Activated T-helper 17 cell treated with anti-CD3 and anti-CD28 coated beads, Interleukin-2, amount 50 U/mL, for 72 hours (primary cell): Measurements from ENCODE around the gene ZRANB1. TPM values are rescaled to one million over a fixed set of nuclear protein-coding genes. Genes with fewer than 3 reads are reported as not detected.

Experiments used
- ATAC-seq: fragments of 150-1000 bp; cut with Tn5 transposase; replicated peaks from 2 replicates; pipeline ENCODE4 v1.10.0; 2021; ENCODE audit warnings: mild to moderate bottlenecking, moderate library complexity
- H3K27ac Mint-ChIP-seq: one replicate; pipeline ENCODE4 v1.8.0; 2022; ENCODE audit warnings: mixed read lengths
- H3K27me3 Mint-ChIP-seq: one replicate; pipeline ENCODE4 v1.8.0; 2022; ENCODE audit warnings: mixed read lengths
- H3K36me3 Mint-ChIP-seq: one replicate; pipeline ENCODE4 v1.8.0; 2022; ENCODE audit warnings: low read depth, mild to moderate bottlenecking, mixed read lengths
- H3K4me1 Mint-ChIP-seq: one replicate; pipeline ENCODE4 v1.8.0; 2022; ENCODE audit warnings: mixed read lengths
- H3K4me3 Mint-ChIP-seq: one replicate; pipeline ENCODE4 v1.8.0; 2022; ENCODE audit warnings: mild to moderate bottlenecking, mixed read lengths
- H3K9me3 Mint-ChIP-seq: one replicate; pipeline ENCODE4 v1.8.0; 2022; ENCODE audit warnings: mixed read lengths
- total RNA-seq, 2 donors: library from RNA; stranded (reverse); gene quantifications; one replicate each; pipeline ENCODE4 v1.2.3, GENCODE V29; 2022

The ZRANB1 gene
- total RNA-seq, 2 donors from 2014 or later: 7.9 to 8.7 TPM

GRCh38 chr10:125016611-125017202 lies 74.8 kb downstream of the ZRANB1 start:
- no peaks in the 10 kb centered on the region for H3K4me1 Mint-ChIP-seq
- no peak for ATAC-seq
- H3K9me3 Mint-ChIP-seq: no peaks in the 10 kb centered on the region
- no peaks in the 10 kb centered on the region for H3K36me3 Mint-ChIP-seq
- H3K27ac Mint-ChIP-seq: no peak overlapping the region
- peaks cover 10% of the 10 kb centered on the region for H3K27me3 Mint-ChIP-seq
- no peak overlapping the region for H3K4me3 Mint-ChIP-seq

GRCh38 chr10:125017547-125018298 lies 75.8 kb downstream of the ZRANB1 start:
- H3K4me3 Mint-ChIP-seq: no peak overlapping the region
- no peak overlapping the region for H3K27ac Mint-ChIP-seq
- ATAC-seq: no peak
- H3K4me1 Mint-ChIP-seq: no peaks in the 10 kb centered on the region
- no peaks in the 10 kb centered on the region for H3K36me3 Mint-ChIP-seq
- no peaks in the 10 kb centered on the region for H3K9me3 Mint-ChIP-seq
- H3K27me3 Mint-ChIP-seq: peaks cover 10% of the 10 kb centered on the region

GRCh38 chr10:125018576-125019143 lies 76.7 kb downstream of the ZRANB1 start:
- Mint-ChIP-seq H3K4me1 (no peaks in the 10 kb centered on the region), H3K36me3 (no peaks in the 10 kb centered on the region), H3K4me3 (no peak overlapping the region), H3K27ac (no peak overlapping the region), H3K9me3 (no peaks in the 10 kb centered on the region), H3K27me3 (peaks cover 12% of the 10 kb centered on the region)
- no peak for ATAC-seq

GRCh38 chr10:125020386-125020785 lies 78.5 kb downstream of the ZRANB1 start:
- no peak for ATAC-seq
- no peaks in the 10 kb centered on the region for H3K9me3 Mint-ChIP-seq
- H3K27ac Mint-ChIP-seq: no peak overlapping the region
- H3K4me3 Mint-ChIP-seq: no peak overlapping the region
- H3K36me3 Mint-ChIP-seq: no peaks in the 10 kb centered on the region
- no peaks in the 10 kb centered on the region for H3K4me1 Mint-ChIP-seq
- peaks cover 9% of the 10 kb centered on the region for H3K27me3 Mint-ChIP-seq

- H3K4me3 Mint-ChIP-seq: no peak overlapping the region
- no peaks in the 10 kb centered on the region for H3K4me1 Mint-ChIP-seq
- H3K36me3 Mint-ChIP-seq: no peaks in the 10 kb centered on the region
- H3K27ac Mint-ChIP-seq: no peak overlapping the region
- H3K27me3 Mint-ChIP-seq: peaks cover 9% of the 10 kb centered on the region
- ATAC-seq: no peak
- H3K9me3 Mint-ChIP-seq: no peaks in the 10 kb centered on the region
Observed at GRCh38 chr10:125020871-125021270, 78.9 kb downstream of the ZRANB1 start.

- no peak for ATAC-seq
- Mint-ChIP-seq H3K4me3 (no peak overlapping the region), H3K27me3 (peaks cover 7% of the 10 kb centered on the region), H3K4me1 (no peaks in the 10 kb centered on the region), H3K36me3 (no peaks in the 10 kb centered on the region), H3K27ac (no peak overlapping the region), H3K9me3 (no peaks in the 10 kb centered on the region)
Observed at GRCh38 chr10:125021686-125022344, 79.9 kb downstream of the ZRANB1 start.

- Mint-ChIP-seq H3K4me3 (no peak overlapping the region), H3K9me3 (no peaks in the 10 kb centered on the region), H3K4me1 (no peaks in the 10 kb centered on the region), H3K27ac (no peak overlapping the region), H3K27me3 (peaks cover 5% of the 10 kb centered on the region), H3K36me3 (no peaks in the 10 kb centered on the region)
- ATAC-seq: no peak
Observed at GRCh38 chr10:125022671-125023070, 80.7 kb downstream of the ZRANB1 start.

GRCh38 chr10:125023255-125023654 lies 81.3 kb downstream of the ZRANB1 start:
- Mint-ChIP-seq H3K9me3 (no peaks in the 10 kb centered on the region), H3K4me1 (no peaks in the 10 kb centered on the region)

GRCh38 chr10:125023862-125024496 lies 82.1 kb downstream of the ZRANB1 start:
- no peaks in the 10 kb centered on the region for H3K4me1 Mint-ChIP-seq
- no peaks in the 10 kb centered on the region for H3K9me3 Mint-ChIP-seq
- peaks cover 11% of the 10 kb centered on the region for H3K27me3 Mint-ChIP-seq
- no peak overlapping the region for H3K27ac Mint-ChIP-seq
- ATAC-seq: no peak
- H3K36me3 Mint-ChIP-seq: no peaks in the 10 kb centered on the region
- no peak overlapping the region for H3K4me3 Mint-ChIP-seq

More at GRCh38 chr10:125023255-125023654, 81.3 kb downstream of the ZRANB1 start:
- ATAC-seq: no peak
- H3K4me3 Mint-ChIP-seq: no peak overlapping the region
- no peaks in the 10 kb centered on the region for H3K36me3 Mint-ChIP-seq
- peaks cover 7% of the 10 kb centered on the region for H3K27me3 Mint-ChIP-seq
- H3K27ac Mint-ChIP-seq: no peak overlapping the region

GRCh38 chr10:125024497-125025234 lies 82.7 kb downstream of the ZRANB1 start:
- no peaks in the 10 kb centered on the region for H3K36me3 Mint-ChIP-seq
- no peak overlapping the region for H3K4me3 Mint-ChIP-seq
- no peaks in the 10 kb centered on the region for H3K9me3 Mint-ChIP-seq
- H3K27me3 Mint-ChIP-seq: peaks cover 13% of the 10 kb centered on the region
- no peak overlapping the region for H3K27ac Mint-ChIP-seq
- no peaks in the 10 kb centered on the region for H3K4me1 Mint-ChIP-seq
- ATAC-seq: no peak

- Mint-ChIP-seq H3K36me3 (no peaks in the 10 kb centered on the region), H3K27me3 (peaks cover 18% of the 10 kb centered on the region)
Observed at GRCh38 chr10:125025341-125025740, 83.4 kb downstream of the ZRANB1 start.

GRCh38 chr10:125026036-125026931 lies 84.4 kb downstream of the ZRANB1 start:
- Mint-ChIP-seq H3K27me3 (peaks cover 18% of the 10 kb centered on the region), H3K9me3 (no peaks in the 10 kb centered on the region), H3K36me3 (no peaks in the 10 kb centered on the region), H3K27ac (no peak overlapping the region), H3K4me1 (no peaks in the 10 kb centered on the region), H3K4me3 (no peak overlapping the region)
- no peak for ATAC-seq

More at GRCh38 chr10:125025341-125025740, 83.4 kb downstream of the ZRANB1 start:
- no peak overlapping the region for H3K27ac Mint-ChIP-seq
- no peaks in the 10 kb centered on the region for H3K9me3 Mint-ChIP-seq
- H3K4me3 Mint-ChIP-seq: no peak overlapping the region
- ATAC-seq: no peak
- H3K4me1 Mint-ChIP-seq: no peaks in the 10 kb centered on the region
